H1 (cell line): ENCODE results near the gene FGGY. TPM values are rescaled to one million over a fixed set of nuclear protein-coding genes. Genes with fewer than 3 reads are reported as not detected.

ENCODE experiments used
- CHD7 ChIP-seq: fragments of 300-600 bp; sonication (generic); IDR thresholded peaks from 2 replicates; pipeline ENCODE4 v1.7.1; 2012; ENCODE audit warnings: low read length, moderate library complexity, mild to moderate bottlenecking, inconsistent platforms; ENCODE audit not compliant: insufficient replicate concordance
- MAFK ChIP-seq: IDR thresholded peaks from 2 replicates; pipeline ENCODE4 v1.6.1; 2012; ENCODE audit warnings: low read depth, mild to moderate bottlenecking, improper control_type of control experiment, low read length
- polyA plus RNA-seq, 7 experiments: library from polyadenylated mRNA; depleted of rRNA in 3 of 7; stranded (reverse) in 5 of 7; unstranded in 2 of 7; fragments of >200 nt in 5 of 7; fragments of 200-250 nt in 2 of 7; gene quantifications; 1 replicate in 5 of 7; 2 replicates in 1 of 7; 4 replicates in 1 of 7; pipeline versions ENCODE4 v1.2.1 to v1.2.3, GENCODE V29; 2011 to 2013; ENCODE audit warnings: missing spikeins in 2 of 7, mixed read lengths in 2 of 7
- total RNA-seq: library from RNA; stranded (reverse); fragmentation: NEBNext Ultra II Directional; extraction: Animal tissue kit (Norgen Biotek cat#: 25700); gene quantifications from 2 replicates; pipeline ENCODE4 v1.2.1, GENCODE V29; 2021

The FGGY gene
- total and polyA plus RNA-seq, 2 of the 8 experiments (the other 6 are each of a cell fraction or from before 2014, with no cell fraction given) = 10.3 to 12.5 TPM

GRCh38 chr1:59393211-59394180 lies 96.6 kb downstream of the FGGY start (continued):
- TF ChIP-seq CHD7 (no peak), MAFK (no peak)
